K562 (cell line): ENCODE data around the gene RUNDC1. TPM values are rescaled to one million over a fixed set of nuclear protein-coding genes. Genes with fewer than 3 reads are reported as not detected.
A peak's percentile ranks its signal among the peaks of the same experiment; 100 is the strongest.

Experiments
- CCAR2 ChIP-seq: fragments of 200-400 bp; formaldehyde crosslinking; IDR thresholded peaks from 2 replicates; pipeline ENCODE4 v1.6.1; 2017; ENCODE audit warnings: mild to moderate bottlenecking, low read depth, low read length
- CEBPG ChIP-seq, 3 experiments: fragments of 200-800 bp in 1 of 3; sonication (Bioruptor generic) in 1 of 3; sonication (generic) in 1 of 3; formaldehyde crosslinking in 1 of 3; IDR thresholded peaks in 2 of 3; conservative IDR thresholded peaks in 1 of 3; 2 replicates each; pipeline versions ENCODE4 v1.6.1 to v1.8.0; 2016 to 2022; ENCODE audit warnings: missing compliant biosample characterization in 2 of 3, missing genetic modification characterization in 2 of 3, mild to moderate bottlenecking in 1 of 3, missing genetic modification reagents in 1 of 3
- CHD4 ChIP-seq: fragments of 200-600 bp; sonication (generic); IDR thresholded peaks from 3 replicates; pipeline ENCODE4 v1.6.1; 2012; ENCODE audit warnings: low read depth, mild to moderate bottlenecking, mixed read lengths, low read length, inconsistent platforms; ENCODE audit not compliant: insufficient read depth, insufficient replicate concordance, poor library complexity, severe bottlenecking
- CREB5 ChIP-seq: fragments of 250-450 bp; sonication (Bioruptor Pico); IDR thresholded peaks from 2 replicates; pipeline ENCODE4 v1.5.0; 2020; ENCODE audit warnings: mild to moderate bottlenecking
- FOS ChIP-seq: IDR thresholded peaks from 3 replicates; pipeline ENCODE4 v1.6.1; 2011; ENCODE audit not compliant: insufficient read length; ENCODE audit errors: extremely low read depth
- GABPB1 ChIP-seq: sonication (generic); formaldehyde crosslinking; IDR thresholded peaks from 2 replicates; pipeline ENCODE4 v1.8.0; 2022; ENCODE audit warnings: mild to moderate bottlenecking, missing genetic modification reagents
- PRPF4 ChIP-seq: fragments of 200-400 bp; formaldehyde crosslinking; IDR thresholded peaks from one replicate; pipeline ENCODE4 v1.6.1; 2017; ENCODE audit warnings: low read length, low read depth, mild to moderate bottlenecking; ENCODE audit not compliant: insufficient read depth, poor library complexity, severe bottlenecking
- RNF2 ChIP-seq: sonication (generic); IDR thresholded peaks from 2 replicates; pipeline ENCODE4 v1.6.1; 2016
- SIRT6 ChIP-seq: IDR thresholded peaks from one replicate; pipeline ENCODE4 v1.6.1; 2012; ENCODE audit warnings: low read depth, mild to moderate bottlenecking, control low read depth, inconsistent platforms, low read length, moderate library complexity
- SMARCA4 ChIP-seq: fragments of 450-650 bp; IDR thresholded peaks from 2 replicates; pipeline ENCODE4 v1.6.1; 2016
- SREBF2 ChIP-seq: sonication (generic); formaldehyde crosslinking; IDR thresholded peaks from 2 replicates; pipeline ENCODE4 v1.4.0; 2020; ENCODE audit warnings: mild to moderate bottlenecking, missing genetic modification reagents
- STAT5A ChIP-seq: IDR thresholded peaks from 2 replicates; pipeline ENCODE4 v1.6.1; 2012; ENCODE audit warnings: low read length, inconsistent platforms, borderline replicate concordance
- TSC22D4 ChIP-seq: fragments of 450-650 bp; IDR thresholded peaks from 2 replicates; pipeline ENCODE4 v1.6.1; 2016; ENCODE audit warnings: missing genetic modification characterization, missing biosample characterization, control low read depth
- ZNF551 ChIP-seq: fragments of 250-450 bp; sonication (Bioruptor Pico); IDR thresholded peaks from 2 replicates; pipeline ENCODE4 v1.5.0; 2021; ENCODE audit warnings: mild to moderate bottlenecking, moderate library complexity
- ZNF778 ChIP-seq: fragments of 450-650 bp; formaldehyde crosslinking; IDR thresholded peaks from 2 replicates; pipeline ENCODE4 v1.4.0; 2020; ENCODE audit warnings: mild to moderate bottlenecking, moderate library complexity
- polyA plus RNA-seq, 8 experiments: library from polyadenylated mRNA; depleted of rRNA in 4 of 8; stranded (reverse) in 5 of 8; unstranded in 3 of 8; fragments of >200 nt; fragmentation: Nextera tagmentation in 2 of 8; fragmentation: Illumina TruSeq in 1 of 8; extraction: Ambion mirVana in 2 of 8; extraction: Trizol in 1 of 8; gene quantifications; 2 replicates each; pipeline versions ENCODE4 v1.2.1 to v1.2.3, GENCODE V29; 2011 to 2014; ENCODE audit warnings: inconsistent platforms in 1 of 8, missing spikeins in 1 of 8
- total RNA-seq, 7 experiments: library from RNA; depleted of rRNA in 6 of 7; stranded (reverse); fragments of >200 nt in 6 of 7; fragmentation: Illumina TruSeq in 2 of 7; extraction: Trizol in 2 of 7; gene quantifications; 2 replicates each; pipeline versions ENCODE4 v1.2.1 to v1.2.3, GENCODE V29; 2011 to 2021; ENCODE audit warnings: low replicate concordance in 1 of 7
- TF ChIP-seq, protein P1 (sequence below), 2 experiments: fragments of 450-650 bp in 1 of 2; sonication (generic) in 1 of 2; formaldehyde crosslinking in 1 of 2; IDR thresholded peaks; 2 replicates each; pipeline versions ENCODE4 v1.7.1 to v1.9.0; 2016 to 2022; ENCODE audit warnings: inconsistent platforms in 1 of 2, mild to moderate bottlenecking in 1 of 2, missing genetic modification reagents in 1 of 2

RUNDC1 gene
- total and polyA plus RNA-seq, 9 of the 15 experiments (the other 6 are each of a cell fraction or from before 2014, with no cell fraction given) = 3.4 to 12.6 (median 9.4) TPM

DNA sequence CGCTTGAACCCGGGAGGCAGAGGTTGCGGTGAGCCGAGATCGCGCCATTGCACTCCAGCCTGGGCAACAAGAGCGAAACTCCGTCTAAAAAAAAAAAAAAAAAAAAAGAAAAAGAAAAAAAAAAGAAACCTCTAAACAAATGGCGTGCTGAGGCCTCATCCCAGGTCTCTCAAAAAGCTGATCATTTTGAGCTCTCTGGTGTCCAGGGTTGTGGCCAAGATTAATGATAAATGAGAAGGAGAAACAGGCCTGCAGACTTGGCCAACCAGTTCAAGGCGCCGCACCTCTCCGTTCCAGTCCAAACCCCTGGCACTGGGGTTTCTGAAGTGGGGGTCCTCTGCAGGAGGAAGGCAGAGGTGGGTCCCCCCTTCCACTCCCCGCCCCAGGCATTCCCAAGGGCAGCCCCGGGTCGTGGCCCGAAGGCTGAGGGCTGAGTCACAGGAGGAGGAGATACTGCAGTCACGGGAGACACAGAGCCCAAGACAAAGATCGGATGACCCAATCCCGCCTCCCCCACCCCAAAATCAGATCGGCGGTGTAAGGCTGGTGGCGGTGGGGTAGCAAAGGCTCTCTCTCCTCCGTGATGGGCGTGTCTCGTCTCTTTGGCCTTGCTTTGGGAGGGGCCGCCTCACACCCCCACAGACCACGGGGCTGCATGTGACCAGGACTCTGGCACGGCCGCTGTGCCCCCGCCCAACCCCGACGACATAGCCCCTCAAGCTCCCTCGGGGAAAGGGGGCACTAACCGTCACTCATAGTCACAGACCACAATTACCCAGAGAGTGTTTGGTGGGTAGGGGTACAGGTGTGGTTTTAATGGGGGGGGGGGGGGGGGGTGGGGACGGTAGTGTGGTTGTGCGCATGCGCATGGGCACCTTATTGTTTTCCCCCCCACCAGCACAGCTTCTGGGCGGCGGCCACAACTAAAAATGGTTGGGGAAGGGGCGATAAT lies 40.7 kb downstream of the RUNDC1 start (continued):
- TF ChIP-seq, protein P1, sequence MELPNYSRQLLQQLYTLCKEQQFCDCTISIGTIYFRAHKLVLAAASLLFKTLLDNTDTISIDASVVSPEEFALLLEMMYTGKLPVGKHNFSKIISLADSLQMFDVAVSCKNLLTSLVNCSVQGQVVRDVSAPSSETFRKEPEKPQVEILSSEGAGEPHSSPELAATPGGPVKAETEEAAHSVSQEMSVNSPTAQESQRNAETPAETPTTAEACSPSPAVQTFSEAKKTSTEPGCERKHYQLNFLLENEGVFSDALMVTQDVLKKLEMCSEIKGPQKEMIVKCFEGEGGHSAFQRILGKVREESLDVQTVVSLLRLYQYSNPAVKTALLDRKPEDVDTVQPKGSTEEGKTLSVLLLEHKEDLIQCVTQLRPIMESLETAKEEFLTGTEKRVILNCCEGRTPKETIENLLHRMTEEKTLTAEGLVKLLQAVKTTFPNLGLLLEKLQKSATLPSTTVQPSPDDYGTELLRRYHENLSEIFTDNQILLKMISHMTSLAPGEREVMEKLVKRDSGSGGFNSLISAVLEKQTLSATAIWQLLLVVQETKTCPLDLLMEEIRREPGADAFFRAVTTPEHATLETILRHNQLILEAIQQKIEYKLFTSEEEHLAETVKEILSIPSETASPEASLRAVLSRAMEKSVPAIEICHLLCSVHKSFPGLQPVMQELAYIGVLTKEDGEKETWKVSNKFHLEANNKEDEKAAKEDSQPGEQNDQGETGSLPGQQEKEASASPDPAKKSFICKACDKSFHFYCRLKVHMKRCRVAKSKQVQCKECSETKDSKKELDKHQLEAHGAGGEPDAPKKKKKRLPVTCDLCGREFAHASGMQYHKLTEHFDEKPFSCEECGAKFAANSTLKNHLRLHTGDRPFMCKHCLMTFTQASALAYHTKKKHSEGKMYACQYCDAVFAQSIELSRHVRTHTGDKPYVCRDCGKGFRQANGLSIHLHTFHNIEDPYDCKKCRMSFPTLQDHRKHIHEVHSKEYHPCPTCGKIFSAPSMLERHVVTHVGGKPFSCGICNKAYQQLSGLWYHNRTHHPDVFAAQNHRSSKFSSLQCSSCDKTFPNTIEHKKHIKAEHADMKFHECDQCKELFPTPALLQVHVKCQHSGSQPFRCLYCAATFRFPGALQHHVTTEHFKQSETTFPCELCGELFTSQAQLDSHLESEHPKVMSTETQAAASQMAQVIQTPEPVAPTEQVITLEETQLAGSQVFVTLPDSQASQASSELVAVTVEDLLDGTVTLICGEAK (IDR thresholded peaks at IDR 0.05) = peak; percentile 27; the same call in 1 of the 2 replicates
- TF ChIP-seq, protein P1 (CRISPR knock-in tag; IDR thresholded peaks at IDR 0.05) = no peak
- TF ChIP-seq CCAR2 (no peak), CEBPG (CRISPR knock-in tag; IDR thresholded peaks at IDR 0.05) (peak; percentile 63; the same call in 1 of the 2 replicates), CEBPG (tag; conservative IDR thresholded peaks at IDR 0.05 in 1 of 2, IDR thresholded peaks at IDR 0.05 in 1 of 2) (peak; percentile 57 to 70; a peak in 3 of 4 replicates), RNF2 (peak; percentile 80; the same call in 1 of the 2 replicates), GABPB1 (CRISPR knock-in tag) (no peak), TSC22D4 (tag) (no peak), SMARCA4 (peak; percentile 91), SIRT6 (no peak), FOS (peak; percentile 10), ZNF778 (CRISPR knock-in tag) (no peak), CREB5 (no peak), PRPF4 (no peak), STAT5A (no peak; the same call in 1 of the 2 replicates), ZNF551 (CRISPR knock-in tag) (no peak), CHD4 (no peak), SREBF2 (CRISPR knock-in tag) (peak; percentile 77; the same call in 1 of the 2 replicates)
